Activated naive CD4-positive, alpha-beta T cell treated with Interleukin-2 at 50 U/mL for 16 hours (primary cell): ENCODE results near the gene MITD1.
"Not testable (repeated sequence)": the region's sequence is repeated elsewhere in the genome, so short reads cannot be mapped to it uniquely, and the experiment has no call there.

ENCODE experiments used
- DNase-seq: peaks from one replicate; pipeline ENCODE4 v3.0.0-alpha.2; 2020

The MITD1 gene

GRCh38 chr2:99153921-99154604, 26.8 kb downstream of the MITD1 start:
- DNase-seq = no peak

- DNase-seq = no peak
Observed at GRCh38 chr2:99152199-99152895, 28.5 kb downstream of the MITD1 start.

GRCh38 chr2:99150706-99151105, 30.2 kb downstream of the MITD1 start:
- no peak for DNase-seq

- DNase-seq = peak; percentile 97
Observed at GRCh38 chr2:99141110-99142108, 39.4 kb downstream of the MITD1 start, which contains the start of gene C2orf15. Gene C2orf15 (plus strand): TSS chr2:99141707. CDS start chr2:99150559, 8,852 bp downstream.

- DNase-seq = no peak
Observed at GRCh38 chr2:99140860-99141109, 40.1 kb downstream of the MITD1 start.

GRCh38 chr2:99140056-99140859, 40.6 kb downstream of the MITD1 start:
- DNase-seq = no peak

GRCh38 chr2:99139003-99139402, 41.9 kb downstream of the MITD1 start:
- DNase-seq = no peak

- DNase-seq = not testable (repeated sequence)
Observed at GRCh38 chr2:99135044-99135556, 45.8 kb downstream of the MITD1 start.

GRCh38 chr2:99127981-99128380, 52.9 kb downstream of the MITD1 start:
- no peak for DNase-seq
